Fibroblast of lung (primary cell): ENCODE results near the gene AMN.

Experiments used
- CTCF ChIP-seq, 2 donors: IDR thresholded peaks in 1 of 2; conservative IDR thresholded peaks in 1 of 2; 1 replicate in 1 of 2; 2 replicates in 1 of 2; pipeline ENCODE4 v1.5.1; 2011 to 2012; ENCODE audit warnings: low read length in 2 of 2, control low read depth in 1 of 2, inconsistent platforms in 1 of 2, low read depth in 1 of 2, mild to moderate bottlenecking in 1 of 2
- EZH2 ChIP-seq: IDR thresholded peaks from 2 replicates; pipeline ENCODE4 v1.5.1; 2012; ENCODE audit warnings: low read length, control low read depth, mild to moderate bottlenecking; ENCODE audit errors: missing control alignments

GRCh38 chr14:102949801-102950451 is 27.5 kb downstream of the AMN start:
- TF ChIP-seq EZH2 (no peak), CTCF (conservative IDR thresholded peaks at IDR 0.05 in 1 of 2, IDR thresholded peaks at IDR 0.05 in 1 of 2; ENCODE audit: low read depth in 1 of 2, low read length in 2 of 2) (no peak)
